Endothelial cell of umbilical vein (primary cell): ENCODE results near the gene SLC22A7. TPM values are rescaled to one million over a fixed set of nuclear protein-coding genes. Genes with fewer than 3 reads are reported as not detected.

Source experiments
- BruUV-seq: library from RNA; stranded (reverse); fragments of 400-500 nt; replicated peaks from 2 replicates; lab custom pipeline; 2021; lab: Mats Ljungman, UMichigan
- CTCF ChIA-PET: fragments of 300-600, 350-600 bp; sonication (Branson Sonifier 250); formaldehyde crosslinking; loops from one replicate; lab custom pipeline; 2021; ENCODE audit warnings: antibody characterized with exemption, inconsistent platforms; lab: Charles Lee
- POLR2A ChIA-PET: fragments of 300-600, 350-600 bp; sonication (Branson Sonifier 250); formaldehyde crosslinking; loops from one replicate; lab custom pipeline; 2021; ENCODE audit warnings: antibody characterized with exemption, inconsistent platforms; lab: Charles Lee
- DNase-seq: peaks from one replicate; pipeline ENCODE4 v3.0.0-alpha.2; 2011; ENCODE audit warnings: low read depth, low spot score
- FAIRE-seq: peaks from 2 replicates; lab custom pipeline; 2011; peaks lifted over from hg19 to GRCh38; lab: Jason Lieb, UNC
- H2AFZ ChIP-seq: 2 replicates; pipeline ENCODE4 v1.6.0; 2012; ENCODE audit warnings: low read depth, low read length, control low read depth, inconsistent platforms
- H3K27ac ChIP-seq: 2 replicates; pipeline ENCODE4 v1.5.1; 2011; ENCODE audit warnings: low read depth, mild to moderate bottlenecking, control low read depth, low read length, moderate library complexity; ENCODE audit not compliant: insufficient read depth
- H3K27me3 ChIP-seq, 2 experiments: 2 replicates each; pipeline versions ENCODE4 v1.6.0 to v1.6.1; 2011; ENCODE audit warnings: low read length in 2 of 2, mixed read lengths in 1 of 2; ENCODE audit not compliant: control insufficient read depth in 2 of 2, insufficient read depth in 2 of 2
- H3K36me3 ChIP-seq, 2 experiments: 2 replicates in 1 of 2; 3 replicates in 1 of 2; pipeline ENCODE4 v1.5.1; 2011; ENCODE audit warnings: low read length in 2 of 2, mild to moderate bottlenecking in 1 of 2, moderate library complexity in 1 of 2; ENCODE audit not compliant: control insufficient read depth in 2 of 2, insufficient read depth in 2 of 2; ENCODE audit errors: extremely low read depth in 1 of 2
- H3K4me1 ChIP-seq: 3 replicates; pipeline ENCODE4 v1.5.1; 2011; ENCODE audit warnings: mild to moderate bottlenecking, low read length; ENCODE audit not compliant: control insufficient read depth, insufficient read depth; ENCODE audit errors: extremely low read depth
- H3K4me2 ChIP-seq: 2 replicates; pipeline ENCODE4 v1.6.1; 2011; ENCODE audit warnings: low read length, control low read depth, mixed read lengths; ENCODE audit not compliant: insufficient read depth
- H3K4me3 ChIP-seq, 3 experiments: fragments of 200-600 bp in 1 of 3; sonication (generic), shearing (Covaris generic) in 1 of 3; replicated peaks in 1 of 3; 2 replicates each; pipeline ENCODE4 v1.5.1; 2011 to 2016; ENCODE audit warnings: control low read depth in 3 of 3, low read length in 3 of 3, mild to moderate bottlenecking in 2 of 3, inconsistent platforms in 1 of 3, low read depth in 1 of 3, moderate library complexity in 1 of 3; ENCODE audit not compliant: insufficient read depth in 1 of 3
- H3K79me2 ChIP-seq: 2 replicates; pipeline ENCODE4 v1.6.0; 2012; ENCODE audit warnings: low read length, inconsistent platforms; ENCODE audit not compliant: control insufficient read depth, insufficient read depth
- H3K9ac ChIP-seq: replicated peaks from 2 replicates; pipeline ENCODE3; 2011; ENCODE audit warnings: low read length, control low read depth; ENCODE audit not compliant: insufficient read depth; ENCODE audit errors: extremely low read depth
- H3K9me1 ChIP-seq: replicated peaks from 3 replicates; pipeline ENCODE4 v1.6.0; 2011; ENCODE audit warnings: mild to moderate bottlenecking, low read length; ENCODE audit not compliant: control insufficient read depth, insufficient read depth; ENCODE audit errors: extremely low read depth
- H3K9me3 ChIP-seq: replicated peaks from 2 replicates; pipeline ENCODE4 v1.5.1; 2012; ENCODE audit warnings: low read length, inconsistent platforms; ENCODE audit not compliant: control insufficient read depth, insufficient read depth
- H4K20me1 ChIP-seq: replicated peaks from 2 replicates; pipeline ENCODE3; 2011; ENCODE audit warnings: mild to moderate bottlenecking, low read length; ENCODE audit not compliant: control insufficient read depth, insufficient read depth; ENCODE audit errors: extremely low read depth
- EZH2 ChIP-seq: IDR thresholded peaks from 2 replicates; pipeline ENCODE4 v1.6.1; 2012; ENCODE audit warnings: borderline replicate concordance, low read depth, mild to moderate bottlenecking, moderate library complexity, low read length, inconsistent platforms; ENCODE audit not compliant: severe bottlenecking
- FOS ChIP-seq: IDR thresholded peaks from 2 replicates; pipeline ENCODE4 v1.6.1; 2011; ENCODE audit warnings: mild to moderate bottlenecking, low read length, moderate library complexity, borderline replicate concordance; ENCODE audit not compliant: insufficient read depth
- GATA2 ChIP-seq: IDR thresholded peaks from 2 replicates; pipeline ENCODE4 v1.7.0; 2011; ENCODE audit warnings: low read depth, mild to moderate bottlenecking, moderate library complexity, mixed read lengths, low read length; ENCODE audit not compliant: insufficient read length, insufficient read depth
- JUN ChIP-seq: IDR thresholded peaks from 2 replicates; pipeline ENCODE4 v1.6.1; 2011; ENCODE audit warnings: borderline replicate concordance, low read depth; ENCODE audit not compliant: insufficient read length, insufficient read depth
- MYC ChIP-seq: IDR thresholded peaks from one replicate; pipeline ENCODE4 v1.6.1; 2011; ENCODE audit warnings: mild to moderate bottlenecking, low read depth, low read length
- POLR2A ChIP-seq: IDR thresholded peaks from 2 replicates; pipeline ENCODE4 v1.6.1; 2012; ENCODE audit warnings: low read depth, mild to moderate bottlenecking, control low read depth, low read length
- POLR2AphosphoS5 ChIP-seq: IDR thresholded peaks from 2 replicates; pipeline ENCODE4 v1.6.1; 2012; ENCODE audit warnings: low read depth, mild to moderate bottlenecking, control low read depth, low read length, moderate library complexity; ENCODE audit not compliant: insufficient read depth
- dilution Hi-C: fragments of 300-500 bp; cut with MboI; formaldehyde crosslinking; loops from one replicate; pipeline ENCODE4 v1.15.0; 2019; ENCODE audit warnings: low sequenced_read_pairs; ENCODE audit not compliant: extremely low pct_ligation_motif_present
- intact Hi-C: fragments of 100-400 bp; cut with micrococcal nuclease; formaldehyde crosslinking; loops from one replicate; pipeline ENCODE4 v1.10.0; 2022
- polyA plus RNA-seq, 4 experiments: library from polyadenylated mRNA; depleted of rRNA in 3 of 4; stranded (reverse) in 3 of 4; unstranded in 1 of 4; fragments of >200 nt; gene quantifications; 2 replicates each; pipeline versions ENCODE4 v1.2.1 to v1.2.3, GENCODE V29; 2011 to 2012; ENCODE audit warnings: missing spikeins in 1 of 4
- total RNA-seq: library from RNA; stranded (reverse); gene quantifications from 2 replicates; pipeline ENCODE4 v1.2.3, GENCODE V29; 2021
- TF ChIP-seq, protein P1 (sequence below): IDR thresholded peaks from 2 replicates; pipeline ENCODE4 v1.6.1; 2011; ENCODE audit not compliant: insufficient read depth, insufficient read length
- TF ChIP-seq, protein P2 (sequence below), 2 donors: IDR thresholded peaks; 1 replicate in 1 of 2; 2 replicates in 1 of 2; pipeline ENCODE4 v1.5.1; 2011; ENCODE audit warnings: low read length in 2 of 2, mild to moderate bottlenecking in 2 of 2, moderate library complexity in 2 of 2, control low read depth in 1 of 2, inconsistent platforms in 1 of 2, low read depth in 1 of 2; ENCODE audit not compliant: insufficient read depth in 1 of 2; ENCODE audit errors: extremely low read depth in 1 of 2

SLC22A7 gene
- total and polyA plus RNA-seq, 2 donors (not counting 3 experiments of a cell fraction or from before 2014, with no cell fraction given), result not detected

DNA sequence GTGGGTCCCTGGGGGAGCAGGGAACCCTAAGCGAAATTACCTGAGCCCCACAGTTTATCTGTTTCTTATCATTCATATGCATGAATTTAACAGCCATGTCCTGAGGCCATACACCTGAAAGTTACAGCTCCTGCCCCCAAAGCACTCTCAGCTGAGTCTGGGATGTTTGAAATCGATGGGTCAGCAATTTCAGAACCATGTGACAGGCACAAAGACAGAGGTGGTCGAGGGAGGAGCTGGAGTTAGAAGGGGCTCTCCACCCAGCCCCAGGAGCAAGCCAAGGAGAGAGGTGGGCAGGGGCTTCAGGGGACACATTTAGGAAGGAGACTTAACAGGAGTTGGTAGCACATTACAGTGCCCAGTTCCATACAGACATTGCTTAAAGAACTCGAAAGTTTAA lies 39.9 kb upstream of the SLC22A7 start:
- no peaks in the 10 kb centered on the region for H3K9me3 ChIP-seq
- no peaks in the 10 kb centered on the region for H3K27me3 ChIP-seq
- no peaks in the 10 kb centered on the region for H3K36me3 ChIP-seq
- H3K27ac ChIP-seq, result no peak overlapping the region
- no TSS peak for BruUV-seq
- H3K9ac ChIP-seq, result no peak overlapping the region
- no peak for DNase-seq
- no peaks in the 10 kb centered on the region for H3K79me2 ChIP-seq
- intact Hi-C loops, result no loop called here
- H3K9me1 ChIP-seq, result no peaks in the 10 kb centered on the region
- no peaks in the 10 kb centered on the region for H4K20me1 ChIP-seq
- H2AFZ ChIP-seq, result no peak overlapping the region
- H3K4me3 ChIP-seq, result no peak overlapping the region
- dilution Hi-C loops, result no loop called here
- H3K4me2 ChIP-seq, result no peak overlapping the region
- POLR2A ChIA-PET, result no interaction called here
- TF ChIP-seq, protein P1, sequence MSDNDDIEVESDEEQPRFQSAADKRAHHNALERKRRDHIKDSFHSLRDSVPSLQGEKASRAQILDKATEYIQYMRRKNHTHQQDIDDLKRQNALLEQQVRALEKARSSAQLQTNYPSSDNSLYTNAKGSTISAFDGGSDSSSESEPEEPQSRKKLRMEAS, result no peak
- TF ChIP-seq POLR2A, result no peak
- TF ChIP-seq EZH2, result no peak
- TF ChIP-seq JUN, result no peak
- no peak for TF ChIP-seq GATA2
- TF ChIP-seq FOS, result no peak
- TF ChIP-seq, protein P2, sequence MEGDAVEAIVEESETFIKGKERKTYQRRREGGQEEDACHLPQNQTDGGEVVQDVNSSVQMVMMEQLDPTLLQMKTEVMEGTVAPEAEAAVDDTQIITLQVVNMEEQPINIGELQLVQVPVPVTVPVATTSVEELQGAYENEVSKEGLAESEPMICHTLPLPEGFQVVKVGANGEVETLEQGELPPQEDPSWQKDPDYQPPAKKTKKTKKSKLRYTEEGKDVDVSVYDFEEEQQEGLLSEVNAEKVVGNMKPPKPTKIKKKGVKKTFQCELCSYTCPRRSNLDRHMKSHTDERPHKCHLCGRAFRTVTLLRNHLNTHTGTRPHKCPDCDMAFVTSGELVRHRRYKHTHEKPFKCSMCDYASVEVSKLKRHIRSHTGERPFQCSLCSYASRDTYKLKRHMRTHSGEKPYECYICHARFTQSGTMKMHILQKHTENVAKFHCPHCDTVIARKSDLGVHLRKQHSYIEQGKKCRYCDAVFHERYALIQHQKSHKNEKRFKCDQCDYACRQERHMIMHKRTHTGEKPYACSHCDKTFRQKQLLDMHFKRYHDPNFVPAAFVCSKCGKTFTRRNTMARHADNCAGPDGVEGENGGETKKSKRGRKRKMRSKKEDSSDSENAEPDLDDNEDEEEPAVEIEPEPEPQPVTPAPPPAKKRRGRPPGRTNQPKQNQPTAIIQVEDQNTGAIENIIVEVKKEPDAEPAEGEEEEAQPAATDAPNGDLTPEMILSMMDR (IDR thresholded peaks at IDR 0.05; ENCODE audit: extremely low read depth in 1 of 2, insufficient read depth in 1 of 2, low read depth in 1 of 2, low read length in 2 of 2), result no peak
- no peak for TF ChIP-seq POLR2AphosphoS5
- TF ChIP-seq MYC, result no peak
- no peaks in the 10 kb centered on the region for H3K4me1 ChIP-seq
- FAIRE-seq, result no peak
- CTCF ChIA-PET, result no interaction called here
